Metanephros (tissue), 2 donors: ENCODE results near the gene CBR1. TPM values are rescaled to one million over a fixed set of nuclear protein-coding genes. Genes with fewer than 3 reads are reported as not detected.

Source experiments
- small RNA-seq: library from RNA; depleted of rRNA; stranded (forward); fragments of <200 nt; gene quantifications from one replicate; pipeline ENCODE3, GENCODE V24; 2014; ENCODE audit warnings: low replicate concordance
- total RNA-seq: library from RNA; depleted of rRNA; stranded (reverse); fragments of >200 nt; gene quantifications from one replicate; pipeline ENCODE4 v1.2.3, GENCODE V29; 2014

Gene CBR1
- 110 TPM for total RNA-seq

GRCh38 chr21:36069713-36070583, at the start of gene CBR1:
CBR1 (plus strand) TSS chr21:36070024; CDS start chr21:36070116, 92 bp downstream.

GRCh38 chr21:36060159-36060921, 9.5 kb upstream of the CBR1 start, which contains the start of gene SETD4:
SETD4 (minus strand) TSS chr21:36060526; CDS start chr21:36058888, 1,638 bp downstream.

Small RNA genes within 50 kb of the gene (small RNA-seq; reads per million reads assigned to genes)
- gene RNU6-992P = not detected

Other genes starting within 250 kb of the CBR1 start
- 25.5 TPM for gene SETD4, start 9.5 kb upstream of the CBR1 start, total RNA-seq
- 2.3 TPM for gene CBR3, start 65.1 kb downstream of the CBR1 start, total RNA-seq
- 12.9 TPM for gene DOP1B, start 86.8 kb downstream of the CBR1 start, total RNA-seq